ENCODE results near the gene RARA. TPM values are rescaled to one million over a fixed set of nuclear protein-coding genes. Genes with fewer than 3 reads are reported as not detected.
A peak's percentile ranks its signal among the peaks of the same experiment; 100 is the strongest.

RARA gene
- total and polyA plus RNA-seq, 12 donors: 4.7 to 58.2 (median 33.0) TPM

DNA sequence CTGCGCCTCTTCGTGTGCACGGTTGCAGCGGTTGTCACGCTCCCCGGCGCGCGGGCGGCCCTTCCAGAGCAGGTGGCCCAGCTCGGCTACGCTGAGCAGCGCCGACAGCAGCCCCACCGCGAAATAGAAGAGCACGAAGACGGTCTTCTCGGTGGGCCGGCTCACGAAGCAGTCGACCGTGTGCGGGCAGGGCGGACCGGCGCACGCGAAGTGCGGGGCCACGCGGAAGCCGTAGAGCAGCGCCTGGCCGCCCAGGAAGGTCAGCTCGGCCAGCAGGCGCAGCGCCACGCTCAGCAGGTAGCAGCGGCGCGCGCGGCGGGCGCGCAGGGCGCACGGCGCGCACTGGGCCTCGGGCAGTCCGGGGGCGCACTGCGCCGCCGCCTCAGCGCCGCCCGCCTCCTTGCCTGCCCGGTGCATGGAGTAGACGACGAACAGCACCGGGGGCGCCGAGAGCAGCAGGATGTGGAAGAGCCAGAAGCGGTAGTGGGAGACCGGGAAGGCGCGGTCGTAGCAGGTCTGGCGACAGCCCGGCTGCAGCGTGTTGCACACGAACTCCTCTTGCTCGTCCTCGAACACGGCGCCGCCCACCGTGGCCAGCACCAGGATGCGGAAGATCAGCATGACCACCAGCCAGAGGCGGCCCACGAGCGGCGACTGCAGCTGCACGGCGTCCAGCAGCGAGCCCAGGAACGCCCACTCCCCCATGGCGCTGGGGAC is 54.3 kb downstream of the RARA start:
- H3K36me3 ChIP-seq (replicated peaks in 1 of 2): no peaks in the 10 kb centered on the region
- intact Hi-C loops (cut with DNase I): loop anchor here (5.0 to 10.0 kb wide), 2 partner anchors 49 to 172 kb away; no protein-coding TSS in a partner anchor
- peak in 2 of 7 donors; percentile 33 to 38 for DNase-seq
- peaks cover 15% of the 10 kb centered on the region for H3K27me3 ChIP-seq
- H3K27ac ChIP-seq: no peak overlapping the region
- no peaks in the 10 kb centered on the region for H3K9me3 ChIP-seq (replicated peaks in 1 of 3)
- H3K4me3 ChIP-seq: peak overlapping the region in 1 of 4 donors; percentile 57
- TF ChIP-seq, protein P1, sequence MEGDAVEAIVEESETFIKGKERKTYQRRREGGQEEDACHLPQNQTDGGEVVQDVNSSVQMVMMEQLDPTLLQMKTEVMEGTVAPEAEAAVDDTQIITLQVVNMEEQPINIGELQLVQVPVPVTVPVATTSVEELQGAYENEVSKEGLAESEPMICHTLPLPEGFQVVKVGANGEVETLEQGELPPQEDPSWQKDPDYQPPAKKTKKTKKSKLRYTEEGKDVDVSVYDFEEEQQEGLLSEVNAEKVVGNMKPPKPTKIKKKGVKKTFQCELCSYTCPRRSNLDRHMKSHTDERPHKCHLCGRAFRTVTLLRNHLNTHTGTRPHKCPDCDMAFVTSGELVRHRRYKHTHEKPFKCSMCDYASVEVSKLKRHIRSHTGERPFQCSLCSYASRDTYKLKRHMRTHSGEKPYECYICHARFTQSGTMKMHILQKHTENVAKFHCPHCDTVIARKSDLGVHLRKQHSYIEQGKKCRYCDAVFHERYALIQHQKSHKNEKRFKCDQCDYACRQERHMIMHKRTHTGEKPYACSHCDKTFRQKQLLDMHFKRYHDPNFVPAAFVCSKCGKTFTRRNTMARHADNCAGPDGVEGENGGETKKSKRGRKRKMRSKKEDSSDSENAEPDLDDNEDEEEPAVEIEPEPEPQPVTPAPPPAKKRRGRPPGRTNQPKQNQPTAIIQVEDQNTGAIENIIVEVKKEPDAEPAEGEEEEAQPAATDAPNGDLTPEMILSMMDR (IDR thresholded peaks at IDR 0.05): no peak
- TF ChIP-seq POLR2A (IDR thresholded peaks at IDR 0.05): no peak
- WGBS, 4 donors: 0 to 2% (median 2%) methylated on average over 4 to 91 of the region's 91 CpGs; no CpG with 5 or more reads in 1 of the 4 donors
- H3K4me1 ChIP-seq (replicated peaks in 1 of 2): peaks cover 5 to 13% of the 10 kb centered on the region in 2 donors

DNA sequence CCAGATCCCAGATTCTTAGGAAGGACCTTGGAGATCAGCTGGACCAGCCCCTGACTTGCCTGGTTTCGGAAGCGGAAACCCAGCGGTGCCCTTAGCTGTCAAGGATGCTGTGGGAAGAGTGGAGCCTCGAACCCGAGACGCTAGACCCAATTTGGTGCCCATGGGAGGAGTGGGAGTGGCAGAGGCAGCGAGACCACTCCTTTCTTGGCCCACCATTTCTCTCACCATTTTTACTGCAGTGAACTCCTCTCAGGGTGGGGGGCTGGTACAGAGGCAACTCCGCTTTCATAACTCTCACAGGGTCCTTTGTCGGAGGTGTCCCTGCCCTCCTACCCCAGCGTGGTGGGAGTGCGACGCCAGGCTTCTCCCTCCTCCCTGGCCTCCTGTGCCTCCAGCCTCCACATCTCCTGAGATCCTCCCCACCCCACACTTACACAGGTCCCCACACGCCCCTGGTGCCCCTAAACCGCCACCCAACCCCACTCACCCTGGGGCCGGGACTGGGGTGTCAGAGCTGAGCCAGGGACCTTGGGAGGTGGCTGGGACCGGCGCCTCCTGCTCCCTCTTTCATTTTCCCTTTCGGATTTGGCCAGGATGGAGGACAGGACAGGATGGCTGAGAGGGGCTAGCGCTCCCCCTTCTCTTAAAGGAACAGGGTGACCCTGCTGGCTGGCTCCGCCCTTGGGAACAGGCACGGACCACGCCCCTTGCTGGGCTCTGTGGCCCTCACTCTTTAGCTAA is 55.3 kb downstream of the RARA start, which contains the start of gene GJD3:
Gene GJD3 (minus strand): TSS at position 617 of the 741 bp plus-strand sequence. CDS start 922 bp downstream, outside the sequence.
- peak in 2 of 7 donors; percentile 37 to 59 for DNase-seq
- 55 to 60% (median 60%) methylated on average over 15 to 22 of the region's 22 CpGs for WGBS, 4 donors
- H3K4me3 ChIP-seq: peak within 1 kb of the TSS in 1 of 4 donors; percentile 57
- H3K36me3 ChIP-seq (replicated peaks in 1 of 2): no peaks in the 10 kb centered on the region
- H3K27ac ChIP-seq: no peak within 1 kb of the TSS
- H3K27me3 ChIP-seq: peaks cover 15% of the 10 kb centered on the region
- TF ChIP-seq, protein P1 (IDR thresholded peaks at IDR 0.05): no peak
- no peak for TF ChIP-seq POLR2A (IDR thresholded peaks at IDR 0.05)
- intact Hi-C loops (cut with DNase I): loop anchor here (5.0 to 10.0 kb wide), 2 partner anchors 48 to 171 kb away; no protein-coding TSS in a partner anchor
- no peaks in the 10 kb centered on the region for H3K9me3 ChIP-seq (replicated peaks in 1 of 3)
- peaks cover 5 to 6% of the 10 kb centered on the region in 2 donors for H3K4me1 ChIP-seq (replicated peaks in 1 of 2)

DNA sequence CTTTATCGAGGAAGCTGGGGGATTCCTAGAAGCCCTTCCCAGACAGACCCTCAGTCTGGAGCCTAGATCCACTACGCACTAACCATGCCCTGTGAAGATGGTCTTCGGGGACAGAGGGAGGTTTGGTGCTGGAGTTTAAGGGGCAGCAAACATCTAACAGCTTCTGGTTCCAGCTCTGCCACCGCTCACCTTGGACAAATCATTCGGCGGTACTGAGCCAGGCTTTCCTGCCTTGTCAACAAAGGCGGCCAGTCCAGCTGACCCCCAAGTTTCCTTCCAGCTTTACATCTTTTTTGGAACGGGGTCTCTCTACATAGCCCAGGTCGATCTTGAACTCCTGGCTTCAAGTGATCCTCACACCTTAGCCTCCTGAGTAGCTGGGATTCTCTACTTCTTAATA is 55.9 kb downstream of the RARA start:
- no peak overlapping the region for H3K4me3 ChIP-seq
- intact Hi-C loops (cut with DNase I): loop anchor here (5.0 to 10.0 kb wide), 2 partner anchors 47 to 170 kb away; no protein-coding TSS in a partner anchor
- 85 to 88% (median 86%) methylated on average over 9 of the region's 9 CpGs for WGBS, 4 donors

More for the DNA sequence above, 55.9 kb downstream of the RARA start:
- H3K4me1 ChIP-seq (replicated peaks in 1 of 2): peaks cover 5 to 6% of the 10 kb centered on the region in 2 donors
- H3K9me3 ChIP-seq (replicated peaks in 1 of 3): no peaks in the 10 kb centered on the region
- no peak for DNase-seq
- TF ChIP-seq, protein P1 (IDR thresholded peaks at IDR 0.05): no peak
- no peak for TF ChIP-seq POLR2A (IDR thresholded peaks at IDR 0.05)
- H3K36me3 ChIP-seq (replicated peaks in 1 of 2): no peaks in the 10 kb centered on the region
- no peak overlapping the region for H3K27ac ChIP-seq
- peaks cover 15% of the 10 kb centered on the region for H3K27me3 ChIP-seq
